Activated naive CD4-positive, alpha-beta T cell treated with anti-CD3 and anti-CD28 coated beads, Interleukin-2, amount 50 U/mL, for 72 hours (primary cell): ENCODE measurements around the gene PRPF6. TPM values are rescaled to one million over a fixed set of nuclear protein-coding genes. Genes with fewer than 3 reads are reported as not detected.

Source experiments
- ATAC-seq, 2 donors: fragments of 150-1000 bp; cut with Tn5 transposase; 2 replicates each; pipeline ENCODE4 v1.10.0; 2021; ENCODE audit warnings: mild to moderate bottlenecking in 2 of 2, moderate library complexity in 2 of 2
- DNase-seq, 2 donors: peaks; one replicate each; pipeline ENCODE4 v3.0.0; 2021 to 2022; ENCODE audit warnings: low spot score in 2 of 2
- H3K27ac Mint-ChIP-seq, 2 donors: one replicate each; pipeline ENCODE4 v1.8.0; 2022; ENCODE audit warnings: mild to moderate bottlenecking in 2 of 2, mixed read lengths in 2 of 2
- H3K36me3 Mint-ChIP-seq, 2 donors: one replicate each; pipeline ENCODE4 v1.8.0; 2022; ENCODE audit warnings: mixed read lengths in 2 of 2
- H3K9me3 Mint-ChIP-seq, 2 donors: one replicate each; pipeline ENCODE4 v1.8.0; 2022; ENCODE audit warnings: mixed read lengths in 2 of 2
- total RNA-seq, 2 donors: library from RNA; stranded (reverse); gene quantifications; one replicate each; pipeline ENCODE4 v1.2.3, GENCODE V29; 2022

Gene PRPF6
- total RNA-seq, 2 donors from 2014 or later: 82.1 to 82.7 TPM

DNA sequence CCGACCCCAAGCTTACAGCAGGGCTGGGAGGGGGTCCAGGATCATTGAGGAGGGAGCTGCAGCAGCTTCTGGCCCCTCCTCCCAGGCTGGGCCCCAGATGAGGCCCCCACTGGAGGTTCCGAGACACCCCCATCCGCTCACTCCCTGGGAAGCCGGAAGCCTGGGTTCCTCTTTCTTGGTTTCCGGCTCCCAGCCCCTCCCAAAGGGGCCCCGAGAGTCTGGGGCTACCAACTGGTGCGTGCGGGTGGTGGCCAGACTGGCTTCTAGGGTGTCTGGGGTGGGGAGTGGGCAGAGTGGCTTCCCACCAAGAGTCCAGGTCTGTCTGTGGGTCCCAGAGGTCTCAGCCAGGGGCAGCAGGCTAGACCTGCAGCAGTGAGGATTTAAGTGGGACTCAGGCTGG is 96.2 kb downstream of the PRPF6 start:
- no peaks in the 10 kb centered on the region for H3K9me3 Mint-ChIP-seq
- peak overlapping the region; percentile 90 for H3K27ac Mint-ChIP-seq
- no peak for DNase-seq
- peak; percentile 14 to 18 for ATAC-seq
- peaks cover 5 to 7% of the 10 kb centered on the region in 2 donors for H3K36me3 Mint-ChIP-seq

DNA sequence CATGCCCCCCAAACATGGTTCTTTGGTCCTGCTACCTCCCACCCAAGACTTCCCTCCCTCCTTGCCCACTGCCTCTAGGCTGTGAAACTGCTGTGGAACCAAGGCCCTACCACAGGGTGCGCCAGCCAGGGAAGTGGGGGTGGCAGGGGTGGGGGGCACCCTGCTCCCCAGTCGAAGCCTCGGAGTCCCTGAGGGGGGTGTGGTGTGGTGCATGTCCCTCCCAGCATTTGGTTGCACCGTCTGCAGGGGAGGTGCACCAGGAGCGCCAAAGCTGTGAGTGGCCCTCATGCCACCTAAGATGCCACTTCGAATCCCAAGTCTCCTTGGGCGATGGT is 96.6 kb downstream of the PRPF6 start:
- Mint-ChIP-seq H3K27ac (peak overlapping the region; percentile 84 to 90), H3K36me3 (peaks cover 5 to 7% of the 10 kb centered on the region in 2 donors), H3K9me3 (no peaks in the 10 kb centered on the region)
- no peak for ATAC-seq
- no peak for DNase-seq

DNA sequence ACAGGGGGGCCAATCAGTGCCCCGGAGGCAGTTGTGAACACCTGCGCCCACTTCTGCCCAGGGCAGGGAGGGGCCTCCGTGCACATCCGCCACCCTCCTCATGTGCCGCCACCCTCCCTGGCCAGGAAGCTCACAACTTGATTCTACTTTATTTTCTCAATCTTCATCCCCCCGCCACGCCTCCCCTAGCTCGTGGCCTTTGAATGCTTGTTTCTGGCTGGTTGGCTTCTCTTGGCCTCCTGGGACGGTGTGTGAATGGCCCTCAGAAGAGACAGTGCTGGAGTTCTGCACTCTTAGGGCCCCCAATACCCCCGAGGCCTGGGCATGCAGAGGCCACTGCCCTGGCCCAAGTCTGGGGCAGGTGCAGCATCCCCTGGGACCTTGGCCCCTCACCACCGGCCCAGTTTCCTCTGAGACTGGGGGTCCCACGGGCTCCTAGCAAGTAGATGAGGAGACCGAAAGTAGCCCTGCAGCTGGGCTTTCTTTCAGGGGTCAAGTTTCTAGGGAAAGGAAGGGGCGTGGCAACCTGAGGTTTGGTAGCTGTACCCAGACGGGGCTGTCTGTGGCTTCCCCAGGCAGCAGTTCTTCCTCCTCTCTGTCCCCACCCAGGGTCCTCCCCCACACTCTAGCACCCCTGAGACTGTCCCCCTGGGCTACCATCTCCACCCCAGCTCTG is 97.1 kb downstream of the PRPF6 start:
- ATAC-seq: peak; percentile 34 to 44
- Mint-ChIP-seq H3K9me3 (no peaks in the 10 kb centered on the region), H3K36me3 (peaks cover 5 to 7% of the 10 kb centered on the region in 2 donors), H3K27ac (peak overlapping the region; percentile 84 to 90)
- DNase-seq: no peak

DNA sequence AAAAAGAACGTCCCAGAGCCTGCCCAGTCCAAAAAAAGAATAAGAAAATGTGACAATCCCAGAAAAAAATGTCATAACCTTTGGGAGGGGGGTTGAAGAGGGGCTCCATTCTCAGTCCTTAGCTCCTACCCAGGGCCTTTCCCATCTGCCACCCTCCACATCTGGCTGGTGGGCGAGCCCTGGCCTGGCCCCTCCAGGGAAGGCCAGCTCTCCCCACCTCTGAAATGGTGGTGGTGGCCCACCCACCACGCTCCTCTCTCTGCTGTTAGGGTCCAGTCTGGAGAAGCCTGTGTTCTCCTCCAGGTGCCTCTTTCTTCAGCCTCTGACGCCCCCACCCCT is 98.0 kb downstream of the PRPF6 start:
- H3K36me3 Mint-ChIP-seq: peaks cover 5 to 7% of the 10 kb centered on the region in 2 donors
- no peak for DNase-seq

DNA sequence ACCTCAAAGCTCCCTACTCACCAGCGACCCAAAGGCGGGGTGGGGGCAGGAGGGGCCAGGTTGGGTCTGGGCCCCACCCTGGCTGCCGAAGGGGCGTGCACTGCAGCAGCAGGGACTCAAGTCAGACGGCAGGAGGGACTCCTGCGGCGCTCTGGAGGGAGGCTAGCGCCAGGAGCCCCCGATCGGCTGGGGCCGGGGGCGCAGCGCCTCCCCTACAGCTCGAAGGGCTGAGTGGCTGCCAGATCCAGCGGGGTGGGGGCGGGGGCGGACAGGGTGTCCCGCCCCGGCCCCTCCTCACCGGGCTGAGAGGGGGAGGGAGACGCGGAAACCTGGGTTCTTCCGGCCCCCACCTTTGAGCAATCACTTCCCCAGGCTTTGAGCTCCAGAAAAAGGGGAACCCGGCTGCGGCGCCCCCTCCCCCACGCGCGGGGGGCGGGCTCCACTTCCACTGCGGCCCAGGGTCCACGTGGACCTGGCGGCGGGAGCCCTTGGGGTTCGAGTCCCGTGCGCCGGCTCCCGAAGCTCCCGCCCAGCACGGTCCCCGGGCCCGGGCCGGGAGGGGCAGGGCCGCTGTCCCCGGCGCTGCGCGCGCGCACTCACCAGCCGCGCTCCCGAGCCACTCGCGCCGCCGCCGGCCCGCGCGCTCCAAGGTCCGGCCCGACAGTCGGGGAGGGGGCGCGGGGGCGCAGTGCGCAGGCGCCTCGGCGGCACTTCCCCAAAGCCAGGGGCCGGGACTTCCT is 98.5 kb downstream of the PRPF6 start, which contains the start of gene RGS19:
Gene RGS19, minus strand, starts transcription at position 246 of the 740 bp plus-strand sequence. CDS start 2,632 bp downstream, outside the sequence.
- ATAC-seq (peak; percentile 58 to 64), DNase-seq (peak; percentile 70 to 84)
- H3K9me3 Mint-ChIP-seq: no peaks in the 10 kb centered on the region
- H3K27ac Mint-ChIP-seq: peak within 1 kb of the TSS; percentile 74 to 90
- H3K36me3 Mint-ChIP-seq: peaks cover 5 to 7% of the 10 kb centered on the region in 2 donors

More for the DNA sequence above, 98.0 kb downstream of the PRPF6 start:
- H3K9me3 Mint-ChIP-seq: no peaks in the 10 kb centered on the region
- H3K27ac Mint-ChIP-seq: peak overlapping the region; percentile 74 to 90
- ATAC-seq: no peak

DNA sequence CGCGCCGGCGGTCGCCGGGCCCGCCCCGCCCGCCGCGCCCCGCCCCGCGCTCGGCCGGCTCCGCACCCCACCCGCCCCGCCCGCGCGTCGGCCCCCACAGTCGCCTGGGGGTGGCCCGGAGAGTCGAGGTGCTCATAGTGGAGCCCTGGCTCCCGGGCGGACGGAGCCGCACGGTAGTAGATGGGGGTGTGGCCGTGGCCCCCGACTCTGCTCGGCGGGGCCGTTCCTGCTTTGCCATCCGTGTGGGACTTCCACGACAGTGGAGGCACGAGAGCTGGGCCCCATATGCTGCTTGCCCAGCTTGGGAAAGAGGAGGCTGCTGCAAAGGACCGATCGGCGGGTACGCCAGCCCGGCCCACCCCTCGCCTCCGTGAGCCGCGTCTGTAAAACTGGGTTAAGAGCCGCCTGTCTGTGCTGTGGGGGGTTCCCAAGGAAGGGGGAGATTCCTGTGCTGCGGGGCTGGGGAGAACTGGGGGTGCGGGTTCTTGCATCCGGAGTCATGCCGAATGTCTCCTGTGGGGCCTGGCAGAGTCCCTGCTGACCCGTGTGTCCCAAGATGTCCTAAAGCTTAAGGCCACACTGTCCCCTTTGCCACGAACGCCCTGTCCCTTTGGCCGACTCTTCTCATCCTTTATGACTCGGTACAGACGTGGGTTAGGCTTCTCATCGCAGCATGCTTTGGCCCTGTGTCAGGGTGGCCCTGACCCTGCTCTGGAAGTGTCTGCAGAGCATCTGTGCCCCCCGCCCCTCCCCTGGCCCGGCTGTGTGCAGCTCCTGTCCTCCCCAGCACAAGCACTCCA is 99.3 kb downstream of the PRPF6 start, which contains the start of gene OPRL1:
Gene OPRL1, plus strand, starts transcription at position 70 of the 800 bp plus-strand sequence. CDS start 12,639 bp downstream, outside the sequence.
- ATAC-seq (peak in 1 of 2 donors; percentile 6), DNase-seq (no peak)
- Mint-ChIP-seq H3K36me3 (peaks cover 5 to 7% of the 10 kb centered on the region in 2 donors), H3K27ac (peak within 1 kb of the TSS; percentile 74 to 90), H3K9me3 (no peaks in the 10 kb centered on the region)

DNA sequence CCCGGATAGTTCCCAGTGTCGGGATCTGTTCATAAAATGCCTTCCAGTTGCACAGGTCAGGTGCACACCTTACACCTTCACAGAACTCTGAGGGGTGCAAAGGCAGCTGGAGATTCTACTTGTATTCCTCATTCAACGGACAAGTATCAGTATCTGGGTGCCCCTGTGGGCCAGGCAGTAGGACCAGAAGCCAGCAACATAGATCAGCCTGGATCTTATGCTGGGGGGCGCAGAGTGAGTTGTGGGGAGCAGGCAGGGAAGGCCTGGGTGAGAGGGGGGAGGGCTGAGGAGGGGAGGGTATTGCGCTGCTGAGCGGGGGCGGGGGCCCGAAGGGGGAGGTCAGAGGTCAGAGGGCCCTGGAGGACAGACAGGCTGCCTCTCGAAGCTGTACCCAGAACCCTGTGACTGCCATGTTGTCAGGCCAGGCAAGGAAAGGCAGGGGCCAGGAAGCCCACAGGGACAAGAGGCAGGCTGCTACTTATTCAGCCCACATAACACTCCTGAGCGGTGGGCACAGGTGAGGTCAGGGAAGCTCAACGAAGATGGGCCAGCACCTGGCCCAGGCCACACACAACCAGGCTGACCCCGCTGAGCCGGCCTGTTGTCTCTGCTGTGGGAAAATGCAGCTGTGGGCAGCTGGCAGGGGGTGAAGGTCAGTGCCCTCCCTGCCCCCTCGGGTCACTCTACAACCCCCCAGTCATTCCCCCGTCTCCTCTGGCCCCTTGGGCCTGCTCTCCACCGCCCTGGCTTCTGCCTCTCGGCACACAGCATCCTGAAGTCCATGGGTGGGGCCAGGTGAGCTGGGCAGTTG is 100.1 kb downstream of the PRPF6 start:
- DNase-seq (no peak), ATAC-seq (no peak)
- Mint-ChIP-seq H3K27ac (no peak overlapping the region), H3K9me3 (no peaks in the 10 kb centered on the region), H3K36me3 (peaks cover 5 to 7% of the 10 kb centered on the region in 2 donors)

DNA sequence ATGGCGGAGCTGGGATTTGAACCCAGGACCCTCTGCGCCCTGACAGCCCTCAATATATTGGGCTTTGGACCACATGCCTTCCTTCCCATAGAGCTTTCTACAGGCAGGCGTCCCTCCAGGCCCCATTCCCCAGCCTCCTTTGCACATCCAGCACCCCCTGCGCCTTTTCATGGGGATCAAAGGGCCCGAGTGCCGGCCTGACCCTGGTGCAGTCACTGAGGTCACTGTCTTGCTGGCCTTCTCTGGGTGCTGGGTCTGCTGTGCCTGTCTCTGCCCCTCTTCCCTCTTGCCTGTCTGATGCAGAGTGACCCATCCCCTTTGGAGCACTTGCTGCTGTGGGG is 100.7 kb downstream of the PRPF6 start:
- DNase-seq: no peak
- peaks cover 5 to 7% of the 10 kb centered on the region in 2 donors for H3K36me3 Mint-ChIP-seq

DNA sequence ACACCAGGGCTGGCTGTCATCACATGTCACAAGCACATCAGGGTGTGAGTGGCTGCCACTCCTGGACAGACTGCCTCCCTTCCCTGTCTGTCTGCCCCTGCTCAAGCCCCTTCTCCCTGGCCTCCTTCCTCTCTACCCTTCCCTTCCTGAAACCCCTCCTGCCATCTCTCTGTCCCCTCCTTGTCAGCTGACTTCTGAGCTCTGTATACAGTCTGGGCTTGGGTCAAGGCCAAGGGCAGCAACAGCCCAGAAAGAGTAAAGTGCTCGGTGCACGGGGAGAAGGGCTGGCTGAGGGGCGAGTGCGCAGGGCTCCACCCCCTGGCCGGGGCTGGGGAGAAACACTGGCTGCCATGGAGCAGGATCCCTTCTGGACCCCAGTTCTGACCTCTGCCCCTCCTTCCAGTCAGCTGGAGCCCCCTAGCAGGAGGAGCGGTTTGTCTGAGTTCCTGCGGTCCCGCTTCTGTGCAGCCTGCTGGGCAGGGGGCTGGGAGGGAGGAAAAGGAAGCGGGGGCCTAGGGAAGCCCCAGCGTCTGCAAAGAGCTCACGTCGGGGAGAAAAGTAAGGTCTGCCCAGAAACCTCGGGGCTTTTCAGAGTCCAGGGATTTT is 101.3 kb downstream of the PRPF6 start:
- no peak for ATAC-seq
- no peak overlapping the region for H3K27ac Mint-ChIP-seq
- no peak for DNase-seq
- peaks cover 5 to 7% of the 10 kb centered on the region in 2 donors for H3K36me3 Mint-ChIP-seq
- no peaks in the 10 kb centered on the region for H3K9me3 Mint-ChIP-seq

More for the DNA sequence above, 100.7 kb downstream of the PRPF6 start:
- no peaks in the 10 kb centered on the region for H3K9me3 Mint-ChIP-seq
- no peak overlapping the region for H3K27ac Mint-ChIP-seq
- ATAC-seq: no peak

Other genes starting within 250 kb of the PRPF6 start
- 10 to 100 TPM in 1 of 2 donors, 1 to 10 TPM in 1; 6.3 to 18.2 TPM for gene LIME1, start 244.5 kb upstream of the PRPF6 start, total RNA-seq
- 10 to 100 TPM; 24.7 to 37.2 TPM for gene SLC2A4RG, start 241.4 kb upstream of the PRPF6 start, total RNA-seq
- 1 to 10 TPM in 1 of 2 donors, under 1 TPM in 1; 0.39 to 1.2 TPM for gene ZBTB46, start 149.9 kb upstream of the PRPF6 start, total RNA-seq
- gene ABHD16B, start 119.6 kb upstream of the PRPF6 start, total RNA-seq: not detected
- 10 to 100 TPM; 31.3 to 62.1 TPM for gene TPD52L2, start 115.9 kb upstream of the PRPF6 start, total RNA-seq
- 10 to 100 TPM; 30.7 to 41.9 TPM for gene DNAJC5, start 86.0 kb upstream of the PRPF6 start, total RNA-seq
- 10 to 100 TPM; 21.3 to 32.7 TPM for gene UCKL1, start 24.7 kb upstream of the PRPF6 start, total RNA-seq
- 10 to 100 TPM in 1 of 2 donors, 1 to 10 TPM in 1; 10.0 to 21.4 TPM for gene ZNF512B, start 11.2 kb upstream of the PRPF6 start, total RNA-seq
- gene SAMD10, start 1.5 kb upstream of the PRPF6 start, total RNA-seq: 10 to 100 TPM in 1 of 2 donors, 1 to 10 TPM in 1; 8.2 to 65.4 TPM
- gene C20orf204, start 55.0 kb downstream of the PRPF6 start, total RNA-seq: 10 to 100 TPM; 14.2 to 18.8 TPM
- 1 to 10 TPM in 1 of 2 donors, under 1 TPM in 1; 0.39 to 1.4 TPM for gene SOX18, start 68.5 kb downstream of the PRPF6 start, total RNA-seq
- gene TCEA2, start 82.1 kb downstream of the PRPF6 start, total RNA-seq: 10 to 100 TPM; 21.9 to 79.3 TPM
- 10 to 100 TPM; 21.5 to 47.8 TPM for gene RGS19, start 98.4 kb downstream of the PRPF6 start, total RNA-seq
- gene OPRL1, start 99.0 kb downstream of the PRPF6 start, total RNA-seq: 1 to 10 TPM in 1 of 2 donors, under 1 TPM in 1; 0.32 to 1.2 TPM
- not detected for gene LKAAEAR1, start 103.3 kb downstream of the PRPF6 start, total RNA-seq
- not detected for gene NPBWR2, start 126.4 kb downstream of the PRPF6 start, total RNA-seq
- gene MYT1, start 183.3 kb downstream of the PRPF6 start, total RNA-seq: under 1 TPM in 1 of 2 donors, not detected in 1; 0.16 TPM